Thyroid gland (tissue), 4 donors: ENCODE measurements around the gene TRIM52. TPM values are rescaled to one million over a fixed set of nuclear protein-coding genes. Genes with fewer than 3 reads are reported as not detected.

ENCODE experiments used
- DNase-seq, 2 donors: peaks; one replicate each; pipeline ENCODE4 v3.0.0-alpha.2; 2019
- H3K27ac ChIP-seq, 3 donors: fragments of 200-600 bp; sonication (generic); 1 replicate in 2 of 3; 2 replicates in 1 of 3; pipeline ENCODE4 v1.5.1; 2016 to 2019; ENCODE audit warnings: mild to moderate bottlenecking in 1 of 3, moderate library complexity in 1 of 3
- H3K27me3 ChIP-seq: fragments of 200-600 bp; sonication (generic); one replicate; pipeline ENCODE4 v1.5.1; 2019
- H3K36me3 ChIP-seq, 2 donors: fragments of 200-600 bp; sonication (generic); one replicate each; pipeline ENCODE4 v1.5.1; 2016 to 2019
- H3K4me1 ChIP-seq, 2 donors: fragments of 200-600 bp; sonication (generic); one replicate each; pipeline ENCODE4 v1.5.1; 2017 to 2019
- H3K4me3 ChIP-seq, 3 donors: fragments of 200-600 bp; sonication (generic); replicated peaks in 1 of 3; 1 replicate in 2 of 3; 2 replicates in 1 of 3; pipeline ENCODE4 v1.5.1; 2016; ENCODE audit warnings: mild to moderate bottlenecking in 1 of 3
- H3K9me3 ChIP-seq: fragments of 200-600 bp; sonication (generic); one replicate; pipeline ENCODE4 v1.5.1; 2017
- POLR2A ChIP-seq, 2 donors: fragments of 450-650 bp; IDR thresholded peaks; one replicate each; pipeline ENCODE4 v1.6.1; 2017; ENCODE audit warnings: antibody characterized with exemption in 2 of 2, mild to moderate bottlenecking in 2 of 2, moderate library complexity in 1 of 2
- WGBS, 2 donors: methylation state at CpG; one replicate each; pipeline ENCODE4 v1.1.5; 2017; 5-methylcytosine and 5-hydroxymethylcytosine counted together
- intact Hi-C: fragments of 100-400 bp; cut with DNase I; formaldehyde crosslinking; loops from one replicate; pipeline ENCODE4 v1.15.1; 2023
- total RNA-seq, 4 donors: library from RNA; depleted of rRNA; stranded (reverse); fragments of >200 nt; gene quantifications; one replicate each; pipeline ENCODE4 v1.2.3, GENCODE V29; 2016
- TF ChIP-seq, protein P1 (sequence below), 6 experiments: fragments of 200-600 bp in 3 of 6; fragments of 450-650 bp in 3 of 6; sonication (generic) in 3 of 6; IDR thresholded peaks; one replicate each; pipeline ENCODE4 v1.5.1; 2016 to 2019; ENCODE audit warnings: antibody characterized with exemption in 6 of 6, mild to moderate bottlenecking in 2 of 6, inconsistent platforms in 1 of 6, moderate library complexity in 1 of 6

Gene TRIM52
- total RNA-seq, 4 donors from 2014 or later, result 14.8 to 30.8 (median 23.8) TPM

DNA sequence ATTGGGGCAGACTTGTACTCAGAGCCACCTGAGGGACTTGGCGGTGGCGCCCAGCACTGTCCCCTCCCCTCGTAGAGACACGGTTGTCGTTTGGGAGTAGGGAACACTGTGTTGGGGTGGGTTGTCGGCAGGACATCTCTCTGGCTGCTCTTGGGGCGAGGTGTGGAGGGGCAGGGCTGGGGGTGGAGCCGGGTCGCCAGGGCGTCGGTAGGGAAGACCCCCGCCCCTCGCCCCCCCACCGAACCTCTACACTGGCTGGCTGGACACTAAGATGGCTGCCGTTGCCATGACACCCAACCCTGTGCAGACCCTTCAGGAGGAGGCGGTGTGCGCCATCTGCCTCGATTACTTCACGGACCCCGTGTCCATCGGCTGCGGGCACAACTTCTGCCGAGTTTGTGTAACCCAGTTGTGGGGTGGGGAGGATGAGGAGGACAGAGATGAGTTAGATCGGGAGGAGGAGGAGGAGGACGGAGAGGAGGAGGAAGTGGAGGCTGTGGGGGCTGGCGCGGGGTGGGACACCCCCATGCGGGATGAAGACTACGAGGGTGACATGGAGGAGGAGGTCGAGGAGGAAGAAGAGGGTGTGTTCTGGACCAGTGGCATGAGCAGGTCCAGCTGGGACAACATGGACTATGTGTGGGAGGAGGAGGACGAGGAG lies 37.1 kb downstream of the TRIM52 start:
- TF ChIP-seq, protein P1, sequence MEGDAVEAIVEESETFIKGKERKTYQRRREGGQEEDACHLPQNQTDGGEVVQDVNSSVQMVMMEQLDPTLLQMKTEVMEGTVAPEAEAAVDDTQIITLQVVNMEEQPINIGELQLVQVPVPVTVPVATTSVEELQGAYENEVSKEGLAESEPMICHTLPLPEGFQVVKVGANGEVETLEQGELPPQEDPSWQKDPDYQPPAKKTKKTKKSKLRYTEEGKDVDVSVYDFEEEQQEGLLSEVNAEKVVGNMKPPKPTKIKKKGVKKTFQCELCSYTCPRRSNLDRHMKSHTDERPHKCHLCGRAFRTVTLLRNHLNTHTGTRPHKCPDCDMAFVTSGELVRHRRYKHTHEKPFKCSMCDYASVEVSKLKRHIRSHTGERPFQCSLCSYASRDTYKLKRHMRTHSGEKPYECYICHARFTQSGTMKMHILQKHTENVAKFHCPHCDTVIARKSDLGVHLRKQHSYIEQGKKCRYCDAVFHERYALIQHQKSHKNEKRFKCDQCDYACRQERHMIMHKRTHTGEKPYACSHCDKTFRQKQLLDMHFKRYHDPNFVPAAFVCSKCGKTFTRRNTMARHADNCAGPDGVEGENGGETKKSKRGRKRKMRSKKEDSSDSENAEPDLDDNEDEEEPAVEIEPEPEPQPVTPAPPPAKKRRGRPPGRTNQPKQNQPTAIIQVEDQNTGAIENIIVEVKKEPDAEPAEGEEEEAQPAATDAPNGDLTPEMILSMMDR (IDR thresholded peaks at IDR 0.05), result no peak
- no peak for TF ChIP-seq POLR2A (IDR thresholded peaks at IDR 0.05)
- Histone ChIP-seq H3K27me3 (no peaks in the 10 kb centered on the region), H3K4me1 (peaks cover 19 to 28% of the 10 kb centered on the region in 2 donors), H3K4me3 (peak overlapping the region; percentile 81 to 86 (median 85)), H3K9me3 (no peaks in the 10 kb centered on the region), H3K27ac (peak overlapping the region; percentile 91 to 95 (median 95)), H3K36me3 (no peaks in the 10 kb centered on the region)
- intact Hi-C loops, result loop anchor here (2.0 to 5.0 kb wide), 2 partner anchors 37 kb away; partner anchors contain the start of gene TRIM52
- 1 to 3% methylated on average over 22 to 23 of the region's 31 CpGs for WGBS, 2 donors
- peak; percentile 43 to 53 for DNase-seq

DNA sequence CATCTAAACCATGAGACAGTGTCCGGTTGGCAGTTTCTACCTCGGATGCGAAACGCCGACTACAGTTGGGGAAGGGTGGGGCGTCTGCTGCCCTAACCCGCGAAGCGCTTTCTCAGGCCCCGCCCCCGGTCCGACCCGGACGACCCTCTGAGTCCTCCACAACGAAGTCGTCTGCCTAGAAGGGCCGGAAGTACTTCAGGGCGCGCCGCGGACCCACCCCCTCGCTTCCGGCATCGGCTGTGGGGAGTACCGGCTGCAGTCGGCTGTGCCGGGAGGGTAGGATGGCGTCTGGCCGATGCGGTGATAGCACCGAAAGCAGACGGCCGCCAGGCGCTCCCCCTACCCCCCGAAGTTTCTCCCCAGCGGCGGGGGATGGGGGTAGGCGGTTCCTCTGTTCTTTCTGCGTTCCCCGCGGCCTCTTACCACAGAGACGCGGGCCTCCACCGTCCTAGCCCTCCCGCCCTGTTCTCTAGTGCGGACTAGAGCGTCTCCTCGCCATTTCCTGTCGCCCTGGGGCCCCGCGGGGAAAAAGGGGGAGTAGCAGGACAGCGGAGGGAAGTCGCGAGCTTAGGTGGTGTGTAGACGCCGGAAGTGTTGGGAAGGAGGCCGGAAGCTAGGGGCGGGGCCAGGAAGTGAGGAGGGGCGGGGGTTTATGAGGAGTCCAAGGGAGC lies 37.8 kb downstream of the TRIM52 start, which contains the start of gene TRIM41:
Gene TRIM41 (plus strand): TSS at position 224 of the 671 bp plus-strand sequence. CDS start 719 bp downstream, outside the sequence.
- peak; percentile 80 to 89 for TF ChIP-seq POLR2A (IDR thresholded peaks at IDR 0.05)
- TF ChIP-seq, protein P1 (IDR thresholded peaks at IDR 0.05), result peak in 1 of 6 experiments; percentile 6
- peak within 1 kb of the TSS; percentile 81 to 86 (median 85) for H3K4me3 ChIP-seq
- intact Hi-C loops, result loop anchor here (2.0 to 5.0 kb wide), 2 partner anchors 36 to 38 kb away; partner anchors contain the start of gene TRIM52
- H3K27ac ChIP-seq, result peak within 1 kb of the TSS; percentile 91 to 95 (median 95)
- no peaks in the 10 kb centered on the region for H3K36me3 ChIP-seq
- DNase-seq, result peak; percentile 98
- peaks cover 19 to 28% of the 10 kb centered on the region in 2 donors for H3K4me1 ChIP-seq
- no peaks in the 10 kb centered on the region for H3K27me3 ChIP-seq
- no peaks in the 10 kb centered on the region for H3K9me3 ChIP-seq
- WGBS, 2 donors, result 0% methylated on average over 25 to 35 of the region's 59 CpGs

DNA sequence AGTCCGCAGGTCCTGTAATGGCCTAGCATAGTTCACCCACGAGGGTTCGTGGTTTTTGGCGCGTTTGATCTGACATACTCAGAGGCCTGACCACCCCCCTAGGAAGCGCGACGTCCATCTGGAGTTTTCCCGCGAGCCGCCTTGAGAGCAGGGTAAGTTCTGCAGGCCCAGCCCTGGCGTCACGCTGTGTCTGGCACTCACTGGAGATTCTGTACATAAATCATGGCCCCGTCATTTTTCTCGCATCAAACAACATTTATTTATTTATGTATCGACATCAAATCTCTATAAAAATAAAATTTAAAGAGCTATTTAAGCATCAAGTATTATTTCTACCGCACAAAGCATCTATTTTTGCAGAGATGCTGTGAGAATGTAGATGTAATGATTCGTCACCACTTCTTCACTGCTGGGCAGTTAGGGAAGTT lies 38.3 kb downstream of the TRIM52 start:
- 0% methylated on average over 13 to 18 of the region's 18 CpGs for WGBS, 2 donors
- no peaks in the 10 kb centered on the region for H3K36me3 ChIP-seq
- intact Hi-C loops, result loop anchor here (2.0 to 5.0 kb wide), 2 partner anchors 35 to 38 kb away; partner anchors contain the start of gene TRIM52
- DNase-seq, result no peak
- H3K4me1 ChIP-seq, result peaks cover 19 to 30% of the 10 kb centered on the region in 2 donors
- peak overlapping the region; percentile 91 to 95 (median 95) for H3K27ac ChIP-seq
- TF ChIP-seq, protein P1 (IDR thresholded peaks at IDR 0.05), result peak in 1 of 6 experiments; percentile 33
- no peak for TF ChIP-seq POLR2A (IDR thresholded peaks at IDR 0.05)
- no peaks in the 10 kb centered on the region for H3K9me3 ChIP-seq
- peak overlapping the region in 2 of 3 donors; percentile 81 to 85 for H3K4me3 ChIP-seq
- H3K27me3 ChIP-seq, result no peaks in the 10 kb centered on the region

DNA sequence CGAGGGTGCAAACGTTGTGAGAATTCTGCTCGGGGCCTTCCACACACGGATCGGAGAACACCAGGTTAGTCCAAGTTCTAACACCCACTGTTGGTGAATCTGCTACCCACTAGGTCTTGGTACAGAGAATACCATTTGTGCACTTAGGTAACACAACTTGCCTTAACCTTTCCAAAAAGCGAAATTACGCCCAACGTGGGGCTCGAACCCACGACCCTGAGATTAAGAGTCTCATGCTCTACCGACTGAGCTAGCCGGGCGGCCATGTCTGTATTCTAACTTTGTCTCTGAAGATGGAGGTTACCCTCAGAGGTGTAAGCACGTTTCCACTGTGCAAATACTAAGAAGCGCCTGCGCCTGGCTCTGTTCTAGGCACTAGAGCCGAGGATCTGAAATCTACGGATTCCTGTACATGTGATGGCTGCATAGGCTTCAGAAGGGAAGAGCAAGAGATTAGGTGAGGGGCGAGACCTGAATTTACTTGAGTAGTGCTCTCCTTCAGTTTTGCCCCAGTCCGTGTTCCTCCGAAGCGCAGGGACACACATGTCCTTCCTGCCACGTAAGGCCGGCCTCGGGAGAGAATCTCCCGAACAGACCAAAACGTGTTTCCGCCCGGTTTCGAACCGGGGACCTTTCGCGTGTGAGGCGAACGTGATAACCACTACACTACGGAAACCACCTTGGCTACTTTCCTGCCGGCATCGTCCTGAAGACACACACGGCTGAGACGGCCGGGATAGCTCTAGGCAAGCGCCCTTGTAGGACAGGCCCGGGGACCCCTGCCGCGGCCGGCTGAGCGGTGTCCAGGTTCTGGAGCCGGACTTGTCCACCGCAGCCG lies 38.9 kb downstream of the TRIM52 start:
- WGBS, 2 donors, result 6 to 16% methylated on average over 21 to 43 of the region's 50 CpGs
- no peaks in the 10 kb centered on the region for H3K9me3 ChIP-seq
- no peak for TF ChIP-seq POLR2A (IDR thresholded peaks at IDR 0.05)
- TF ChIP-seq, protein P1 (IDR thresholded peaks at IDR 0.05), result no peak
- H3K4me3 ChIP-seq, result peak overlapping the region in 2 of 3 donors; percentile 81 to 85
- intact Hi-C loops, result loop anchor here (2.0 to 5.0 kb wide), 2 partner anchors 35 to 39 kb away; partner anchors contain the start of gene TRIM52
- H3K4me1 ChIP-seq, result peaks cover 23 to 36% of the 10 kb centered on the region in 2 donors
- peak overlapping the region; percentile 91 to 95 (median 95) for H3K27ac ChIP-seq
- H3K36me3 ChIP-seq, result no peaks in the 10 kb centered on the region
- peak; percentile 95 for DNase-seq
- no peaks in the 10 kb centered on the region for H3K27me3 ChIP-seq
